Transverse colon (tissue), 4 donors: ENCODE measurements around the gene ACP3.

Experiments
- CTCF ChIP-seq, 5 experiments: fragments of 200-600 bp in 3 of 5; fragments of 450-650 bp in 2 of 5; sonication (generic) in 3 of 5; IDR thresholded peaks; 1 replicate in 2 of 5; 2 replicates in 3 of 5; pipeline ENCODE4 v1.5.1; 2016 to 2017; ENCODE audit warnings: antibody characterized with exemption in 5 of 5, inconsistent platforms in 3 of 5, mild to moderate bottlenecking in 2 of 5, moderate library complexity in 1 of 5
- EP300 ChIP-seq: sonication (generic); formaldehyde crosslinking; IDR thresholded peaks from one replicate; pipeline ENCODE4 v1.6.1; 2017; ENCODE audit warnings: antibody characterized with exemption, low read depth
- POLR2A ChIP-seq: fragments of 450-650 bp; IDR thresholded peaks from one replicate; pipeline ENCODE4 v1.6.1; 2016; ENCODE audit warnings: antibody characterized with exemption, mild to moderate bottlenecking, moderate library complexity
- POLR2AphosphoS5 ChIP-seq, 3 donors: sonication (generic); formaldehyde crosslinking; IDR thresholded peaks; one replicate each; pipeline ENCODE4 v1.6.1; 2016; ENCODE audit warnings: antibody characterized with exemption in 3 of 3

- TF ChIP-seq CTCF (IDR thresholded peaks at IDR 0.05) (no peak), POLR2A (no peak), POLR2AphosphoS5 (IDR thresholded peaks at IDR 0.05) (no peak), EP300 (no peak)
Observed at GRCh38 chr3:132294906-132295305, 22.3 kb upstream of the ACP3 start.
